UCSD-AML1 (cell line): ENCODE data around the gene STKLD1.
"Not testable (repeated sequence)": the region's sequence is repeated elsewhere in the genome, so short reads cannot be mapped to it uniquely, and the experiment has no call there.

Source experiments
- DNase-seq: peaks from one replicate; lab custom pipeline; 2025; ENCODE audit not compliant: unreplicated experiment; lab: John Stamatoyannopoulos, UW

Gene STKLD1

GRCh38 chr9:133382507-133383141, 6.5 kb downstream of the STKLD1 start:
- DNase-seq, result no peak

- DNase-seq, result no peak
These were observed 7.3 kb downstream of the STKLD1 start for GRCh38 chr9:133383438-133383837.

GRCh38 chr9:133384736-133385321, 8.7 kb downstream of the STKLD1 start:
- no peak for DNase-seq

GRCh38 chr9:133385452-133385851, 9.3 kb downstream of the STKLD1 start:
- no peak for DNase-seq

- DNase-seq, result no peak
These were observed 10.2 kb downstream of the STKLD1 start for GRCh38 chr9:133386338-133386737.

GRCh38 chr9:133387680-133388079, 11.5 kb downstream of the STKLD1 start:
- no peak for DNase-seq

- no peak for DNase-seq
These were observed 12.9 kb downstream of the STKLD1 start for GRCh38 chr9:133389025-133389557.

GRCh38 chr9:133389562-133389961, 13.4 kb downstream of the STKLD1 start:
- DNase-seq, result no peak

GRCh38 chr9:133390713-133391112, 14.5 kb downstream of the STKLD1 start:
- no peak for DNase-seq

- not testable (repeated sequence) for DNase-seq
These were observed 15.3 kb downstream of the STKLD1 start for GRCh38 chr9:133391449-133391848.

- not testable (repeated sequence) for DNase-seq
These were observed 16.1 kb downstream of the STKLD1 start for GRCh38 chr9:133392308-133392707.

- DNase-seq, result no peak
These were observed 17.2 kb downstream of the STKLD1 start for GRCh38 chr9:133393399-133393798.

- no peak for DNase-seq
These were observed 18.6 kb downstream of the STKLD1 start for GRCh38 chr9:133394687-133395271.

- peak; percentile 23 for DNase-seq
These were observed 20.8 kb downstream of the STKLD1 start for GRCh38 chr9:133396952-133397351.

- DNase-seq, result no peak
These were observed 21.2 kb downstream of the STKLD1 start for GRCh38 chr9:133397370-133397769.

- DNase-seq, result no peak
These were observed 21.7 kb downstream of the STKLD1 start for GRCh38 chr9:133397895-133398294.

- DNase-seq, result no peak
These were observed 24.1 kb downstream of the STKLD1 start for GRCh38 chr9:133400292-133400691.

GRCh38 chr9:133401588-133401987, 25.4 kb downstream of the STKLD1 start:
- DNase-seq, result no peak

GRCh38 chr9:133402689-133403088, 26.5 kb downstream of the STKLD1 start:
- no peak for DNase-seq

- DNase-seq, result no peak
These were observed 27.7 kb downstream of the STKLD1 start for GRCh38 chr9:133403766-133404453.

- no peak for DNase-seq
These were observed 28.4 kb downstream of the STKLD1 start for GRCh38 chr9:133404454-133405002.
